ENCODE measurements around the gene SIRT5. TPM values are rescaled to one million over a fixed set of nuclear protein-coding genes. Genes with fewer than 3 reads are reported as not detected.

SIRT5 gene
- total RNA-seq, 1 donor from 2014 or later: 18.2 TPM

DNA sequence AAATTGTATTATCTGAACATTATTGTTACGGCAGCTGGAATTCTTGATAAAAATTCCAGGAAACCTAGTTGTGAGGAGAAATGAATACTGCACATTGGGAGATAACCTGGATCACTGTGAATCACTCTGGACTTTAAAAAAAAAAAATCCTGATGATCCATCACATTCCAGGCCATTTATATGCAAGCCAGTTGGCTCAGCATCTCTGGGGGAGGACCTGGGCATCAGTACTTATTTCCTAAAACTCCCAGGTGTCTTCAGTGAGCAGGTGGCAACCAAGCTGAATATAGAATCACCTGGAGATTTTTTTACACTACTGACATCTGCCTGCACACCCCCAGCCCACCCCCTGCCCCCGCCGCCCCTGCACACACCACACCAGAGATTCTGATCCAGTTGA lies 39.1 kb upstream of the SIRT5 start:
- Mint-ChIP-seq H3K27ac (no peak overlapping the region), H3K36me3 (ENCODE audit: insufficient read depth) (no peaks in the 10 kb centered on the region), H3K4me3 (ENCODE audit: low read depth) (no peak overlapping the region), H3K4me1 (ENCODE audit: low read depth) (no peaks in the 10 kb centered on the region), H3K27me3 (peaks cover 8% of the 10 kb centered on the region), H3K9me3 (ENCODE audit: low read depth) (no peaks in the 10 kb centered on the region)
- TF ChIP-seq CTCF (IDR thresholded peaks at IDR 0.05; ENCODE audit: unreplicated experiment): no peak
- no peak for DNase-seq (ENCODE audit: low spot score, unreplicated experiment)

- H3K27ac Mint-ChIP-seq: no peak overlapping the region
- DNase-seq (ENCODE audit: low spot score, unreplicated experiment): no peak
- H3K27me3 Mint-ChIP-seq: peaks cover 5% of the 10 kb centered on the region
- no peaks in the 10 kb centered on the region for H3K4me1 Mint-ChIP-seq (ENCODE audit: low read depth)
- H3K4me3 Mint-ChIP-seq (ENCODE audit: low read depth): no peak overlapping the region
- no peak for TF ChIP-seq CTCF (IDR thresholded peaks at IDR 0.05; ENCODE audit: unreplicated experiment)
- no peaks in the 10 kb centered on the region for H3K9me3 Mint-ChIP-seq (ENCODE audit: low read depth)
- H3K36me3 Mint-ChIP-seq (ENCODE audit: insufficient read depth): no peaks in the 10 kb centered on the region
Measured at GRCh38 chr6:13536796-13537526, 37.4 kb upstream of the SIRT5 start.

DNA sequence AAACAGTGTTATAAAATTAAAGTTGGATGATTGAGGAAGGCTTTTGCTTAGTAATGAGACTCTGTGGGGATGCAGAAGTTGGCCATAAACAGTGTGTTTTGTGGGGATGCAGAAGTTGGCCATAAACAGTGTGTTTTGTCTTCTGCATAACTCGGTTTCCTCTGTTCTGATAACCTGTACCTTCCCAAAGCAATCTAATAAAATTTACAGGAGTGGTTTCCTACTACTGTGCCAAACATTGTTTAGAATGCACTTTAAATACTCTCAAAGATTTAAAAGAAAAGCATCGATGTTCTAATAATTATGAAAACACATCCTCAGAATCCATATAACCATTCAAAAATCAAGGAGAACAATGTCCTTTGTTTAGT lies 36.9 kb upstream of the SIRT5 start:
- no peaks in the 10 kb centered on the region for H3K36me3 Mint-ChIP-seq (ENCODE audit: insufficient read depth)
- no peak for TF ChIP-seq CTCF (IDR thresholded peaks at IDR 0.05; ENCODE audit: unreplicated experiment)
- peaks cover 5% of the 10 kb centered on the region for H3K27me3 Mint-ChIP-seq
- no peaks in the 10 kb centered on the region for H3K9me3 Mint-ChIP-seq (ENCODE audit: low read depth)
- no peak overlapping the region for H3K27ac Mint-ChIP-seq
- no peak overlapping the region for H3K4me3 Mint-ChIP-seq (ENCODE audit: low read depth)
- H3K4me1 Mint-ChIP-seq (ENCODE audit: low read depth): no peaks in the 10 kb centered on the region
- DNase-seq (ENCODE audit: low spot score, unreplicated experiment): no peak

GRCh38 chr6:13538084-13538483 lies 36.3 kb upstream of the SIRT5 start:
- Mint-ChIP-seq H3K4me1 (ENCODE audit: low read depth) (no peaks in the 10 kb centered on the region), H3K36me3 (ENCODE audit: insufficient read depth) (no peaks in the 10 kb centered on the region)
- DNase-seq (ENCODE audit: low spot score, unreplicated experiment): no peak

DNA sequence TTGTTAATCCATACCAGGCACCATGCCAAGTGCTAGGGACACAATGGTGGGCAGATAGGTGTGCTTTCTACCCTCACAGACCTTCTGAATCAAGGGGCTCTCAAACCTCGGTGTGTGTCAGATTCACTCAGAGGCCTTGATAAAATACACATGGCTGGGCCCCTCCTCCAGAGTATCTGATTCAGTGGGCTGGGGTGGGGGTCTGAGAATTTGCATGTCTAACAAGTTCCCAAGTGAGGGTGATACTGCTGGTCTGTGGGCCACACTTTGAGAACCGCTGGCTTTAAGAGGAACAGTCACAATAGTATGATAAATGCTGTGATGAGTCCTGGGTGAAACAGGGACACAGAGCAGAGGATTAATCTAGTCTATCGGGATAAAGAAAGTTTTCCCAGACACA lies 35.8 kb upstream of the SIRT5 start:
- H3K4me1 Mint-ChIP-seq (ENCODE audit: low read depth): no peaks in the 10 kb centered on the region
- no peaks in the 10 kb centered on the region for H3K27me3 Mint-ChIP-seq
- H3K4me3 Mint-ChIP-seq (ENCODE audit: low read depth): no peak overlapping the region

More at GRCh38 chr6:13538084-13538483, 36.3 kb upstream of the SIRT5 start:
- peak; percentile 32 for TF ChIP-seq CTCF (IDR thresholded peaks at IDR 0.05; ENCODE audit: unreplicated experiment)
- H3K9me3 Mint-ChIP-seq (ENCODE audit: low read depth): no peaks in the 10 kb centered on the region
- H3K27me3 Mint-ChIP-seq: peaks cover under 1% of the 10 kb centered on the region
- no peak overlapping the region for H3K27ac Mint-ChIP-seq
- H3K4me3 Mint-ChIP-seq (ENCODE audit: low read depth): no peak overlapping the region

More for the DNA sequence above, 35.8 kb upstream of the SIRT5 start:
- no peak for DNase-seq (ENCODE audit: low spot score, unreplicated experiment)
- H3K9me3 Mint-ChIP-seq (ENCODE audit: low read depth): no peaks in the 10 kb centered on the region
- no peak overlapping the region for H3K27ac Mint-ChIP-seq
- TF ChIP-seq CTCF (IDR thresholded peaks at IDR 0.05; ENCODE audit: unreplicated experiment): no peak
- H3K36me3 Mint-ChIP-seq (ENCODE audit: insufficient read depth): no peaks in the 10 kb centered on the region

All from progenitor cell of endocrine pancreas (in vitro differentiated cells).